ENCODE measurements around the gene TEX101.

Gene TEX101

DNA sequence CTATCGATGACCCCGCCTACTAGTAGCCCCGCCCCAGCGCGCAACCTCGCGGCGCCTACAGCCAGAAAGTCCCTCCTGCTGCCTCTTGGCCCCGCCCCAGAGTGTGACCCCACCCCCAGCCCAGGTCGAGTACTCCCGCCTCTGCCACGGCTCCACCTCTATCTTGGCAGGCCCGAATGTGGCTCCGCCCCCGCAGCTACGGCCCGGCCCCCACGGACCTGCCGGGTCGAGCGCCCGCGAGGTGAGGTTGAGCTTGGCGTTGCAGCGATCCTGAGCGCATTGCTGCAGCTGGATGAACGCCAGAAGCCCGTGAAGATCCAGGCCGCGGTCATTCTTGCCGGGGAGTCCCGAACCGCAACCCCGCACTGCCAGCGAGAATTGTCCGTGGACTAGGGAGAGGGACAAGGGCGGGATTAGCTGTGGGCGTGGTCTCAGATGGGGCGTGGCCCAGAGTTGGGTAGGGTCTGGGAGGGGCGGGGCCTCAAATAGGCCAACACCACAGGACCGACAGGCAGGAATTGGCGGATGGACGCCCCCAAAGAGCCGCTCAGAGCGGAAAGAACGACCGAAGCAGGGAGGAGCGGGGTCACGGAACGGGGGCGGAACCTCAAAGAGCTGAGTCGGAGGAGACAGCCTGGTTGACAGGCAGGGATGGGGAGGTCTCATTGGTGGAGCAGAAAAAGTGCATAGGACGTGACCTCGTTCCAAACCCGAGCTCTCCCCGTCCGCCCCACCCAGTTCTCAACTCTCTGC, 48.9 kb downstream of the TEX101 start:
- TF ChIP-seq EGR1 (IDR thresholded peaks at IDR 0.05) = 0 out of 2 replicates have a peak, but pooled peaks have one; percentile 44
- TF ChIP-seq CEBPB (IDR thresholded peaks at IDR 0.05) = no peak
- TF ChIP-seq, protein P1, sequence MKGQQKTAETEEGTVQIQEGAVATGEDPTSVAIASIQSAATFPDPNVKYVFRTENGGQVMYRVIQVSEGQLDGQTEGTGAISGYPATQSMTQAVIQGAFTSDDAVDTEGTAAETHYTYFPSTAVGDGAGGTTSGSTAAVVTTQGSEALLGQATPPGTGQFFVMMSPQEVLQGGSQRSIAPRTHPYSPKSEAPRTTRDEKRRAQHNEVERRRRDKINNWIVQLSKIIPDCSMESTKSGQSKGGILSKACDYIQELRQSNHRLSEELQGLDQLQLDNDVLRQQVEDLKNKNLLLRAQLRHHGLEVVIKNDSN (IDR thresholded peaks at IDR 0.05) = no peak
- no peak for TF ChIP-seq TAF1 (IDR thresholded peaks at IDR 0.05; ENCODE audit: low read depth)
- peak; percentile 19; the same call in 1 of the 2 replicates for TF ChIP-seq NFIC (IDR thresholded peaks at IDR 0.05)
- 0 out of 2 replicates have a peak, but pooled peaks have one; percentile 13 for TF ChIP-seq ZBTB7A (IDR thresholded peaks at IDR 0.05; ENCODE audit: low read depth)

DNA sequence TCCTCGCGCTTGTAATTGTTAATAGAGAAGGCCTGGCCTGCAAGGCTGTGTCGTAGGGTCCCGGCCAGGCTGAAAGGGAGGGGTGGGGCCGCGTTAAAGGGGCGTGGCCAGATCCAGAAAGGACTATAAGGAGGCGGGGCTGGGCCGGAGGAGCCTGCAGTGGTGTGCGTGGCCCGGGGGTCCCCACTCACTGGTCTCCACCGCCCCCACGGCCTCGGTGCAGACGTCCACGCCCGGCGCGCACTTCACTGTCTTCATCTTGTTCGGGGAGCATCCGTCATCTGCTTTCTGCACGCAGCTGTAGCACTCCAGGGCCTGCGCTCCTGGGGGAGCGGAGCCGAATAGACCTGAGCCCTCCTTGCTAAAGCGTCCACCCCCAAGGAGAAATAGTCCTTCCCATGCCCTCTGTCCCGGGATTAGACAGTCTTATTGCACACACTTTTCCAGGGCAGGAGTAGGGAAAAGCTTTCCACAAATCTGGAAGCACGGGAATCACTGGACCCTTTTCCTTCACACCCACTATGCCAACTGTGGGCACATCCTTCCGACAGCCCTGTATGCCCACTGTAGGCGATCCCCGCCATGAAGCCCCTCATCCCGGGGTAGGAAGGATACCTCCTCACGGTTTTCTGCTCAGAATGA, 49.6 kb downstream of the TEX101 start:
- TF ChIP-seq ZBTB7A (IDR thresholded peaks at IDR 0.05; ENCODE audit: low read depth) (peak; percentile 65; the same call in 1 of the 2 replicates), EP300 (IDR thresholded peaks at IDR 0.05; ENCODE audit: borderline replicate concordance) (no peak), CREB1 (IDR thresholded peaks at IDR 0.05; ENCODE audit: low read depth) (no peak), TAF1 (IDR thresholded peaks at IDR 0.05; ENCODE audit: low read depth) (no peak)
- TF ChIP-seq, protein P2, sequence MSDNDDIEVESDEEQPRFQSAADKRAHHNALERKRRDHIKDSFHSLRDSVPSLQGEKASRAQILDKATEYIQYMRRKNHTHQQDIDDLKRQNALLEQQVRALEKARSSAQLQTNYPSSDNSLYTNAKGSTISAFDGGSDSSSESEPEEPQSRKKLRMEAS (IDR thresholded peaks at IDR 0.05) = no peak

DNA sequence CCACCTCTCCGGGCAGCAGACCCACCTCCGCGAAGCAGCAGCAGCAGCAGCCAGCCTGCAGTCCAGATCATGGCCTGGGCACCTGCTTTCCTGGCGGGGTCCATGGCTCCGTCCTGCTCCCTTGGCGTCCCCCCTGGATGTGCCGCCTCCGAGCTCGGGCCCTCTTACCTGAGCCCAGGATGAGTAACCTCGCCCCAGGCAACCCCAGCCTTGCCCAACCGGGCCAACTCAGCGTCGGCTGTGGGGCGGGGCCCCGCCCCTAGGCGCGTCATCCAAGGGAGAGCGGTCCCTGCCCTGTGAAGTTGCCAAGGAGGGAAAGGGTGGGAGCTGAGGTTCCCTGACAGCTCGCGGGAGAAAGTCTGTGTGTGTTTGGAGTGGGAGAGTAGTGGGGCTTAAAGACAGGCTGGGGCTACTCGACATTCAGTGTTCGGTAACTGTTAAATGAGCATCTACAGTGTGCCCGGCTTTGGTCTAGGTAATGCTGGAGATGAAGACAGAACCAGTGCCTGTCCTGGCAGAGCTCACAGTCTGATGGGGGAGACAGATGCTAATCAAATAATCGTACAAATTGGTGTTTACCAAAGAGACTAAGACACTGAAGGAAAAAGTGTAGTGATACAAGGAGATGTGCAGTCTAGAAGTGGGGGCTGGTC, 50.9 kb downstream of the TEX101 start, which contains the start of gene LYPD3:
Gene LYPD3 (minus strand): TSS at position 141 of the 653 bp plus-strand sequence. CDS start 37 bp downstream, at position 104.
- TF ChIP-seq EGR1 (IDR thresholded peaks at IDR 0.05) (no peak), YY1 (IDR thresholded peaks at IDR 0.05; ENCODE audit: low read depth) (no peak), CEBPB (IDR thresholded peaks at IDR 0.05) (no peak), TEAD4 (IDR thresholded peaks at IDR 0.05) (no peak), EP300 (IDR thresholded peaks at IDR 0.05; ENCODE audit: borderline replicate concordance) (no peak), RAD21 (IDR thresholded peaks at IDR 0.05; ENCODE audit: low read depth) (no peak), ZBTB7A (IDR thresholded peaks at IDR 0.05; ENCODE audit: low read depth) (no peak), TCF12 (IDR thresholded peaks at IDR 0.05; ENCODE audit: low read depth) (no peak), TAF1 (IDR thresholded peaks at IDR 0.05; ENCODE audit: low read depth) (no peak), FOXM1 (IDR thresholded peaks at IDR 0.05; ENCODE audit: borderline replicate concordance, low read depth) (no peak), NFIC (IDR thresholded peaks at IDR 0.05) (no peak), CREB1 (IDR thresholded peaks at IDR 0.05; ENCODE audit: low read depth) (no peak)
- TF ChIP-seq, protein P1 (IDR thresholded peaks at IDR 0.05) = no peak
- TF ChIP-seq, protein P3, sequence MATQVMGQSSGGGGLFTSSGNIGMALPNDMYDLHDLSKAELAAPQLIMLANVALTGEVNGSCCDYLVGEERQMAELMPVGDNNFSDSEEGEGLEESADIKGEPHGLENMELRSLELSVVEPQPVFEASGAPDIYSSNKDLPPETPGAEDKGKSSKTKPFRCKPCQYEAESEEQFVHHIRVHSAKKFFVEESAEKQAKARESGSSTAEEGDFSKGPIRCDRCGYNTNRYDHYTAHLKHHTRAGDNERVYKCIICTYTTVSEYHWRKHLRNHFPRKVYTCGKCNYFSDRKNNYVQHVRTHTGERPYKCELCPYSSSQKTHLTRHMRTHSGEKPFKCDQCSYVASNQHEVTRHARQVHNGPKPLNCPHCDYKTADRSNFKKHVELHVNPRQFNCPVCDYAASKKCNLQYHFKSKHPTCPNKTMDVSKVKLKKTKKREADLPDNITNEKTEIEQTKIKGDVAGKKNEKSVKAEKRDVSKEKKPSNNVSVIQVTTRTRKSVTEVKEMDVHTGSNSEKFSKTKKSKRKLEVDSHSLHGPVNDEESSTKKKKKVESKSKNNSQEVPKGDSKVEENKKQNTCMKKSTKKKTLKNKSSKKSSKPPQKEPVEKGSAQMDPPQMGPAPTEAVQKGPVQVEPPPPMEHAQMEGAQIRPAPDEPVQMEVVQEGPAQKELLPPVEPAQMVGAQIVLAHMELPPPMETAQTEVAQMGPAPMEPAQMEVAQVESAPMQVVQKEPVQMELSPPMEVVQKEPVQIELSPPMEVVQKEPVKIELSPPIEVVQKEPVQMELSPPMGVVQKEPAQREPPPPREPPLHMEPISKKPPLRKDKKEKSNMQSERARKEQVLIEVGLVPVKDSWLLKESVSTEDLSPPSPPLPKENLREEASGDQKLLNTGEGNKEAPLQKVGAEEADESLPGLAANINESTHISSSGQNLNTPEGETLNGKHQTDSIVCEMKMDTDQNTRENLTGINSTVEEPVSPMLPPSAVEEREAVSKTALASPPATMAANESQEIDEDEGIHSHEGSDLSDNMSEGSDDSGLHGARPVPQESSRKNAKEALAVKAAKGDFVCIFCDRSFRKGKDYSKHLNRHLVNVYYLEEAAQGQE (IDR thresholded peaks at IDR 0.05; ENCODE audit: low read depth) = no peak
- TF ChIP-seq, protein P2 (IDR thresholded peaks at IDR 0.05) = no peak

DNA sequence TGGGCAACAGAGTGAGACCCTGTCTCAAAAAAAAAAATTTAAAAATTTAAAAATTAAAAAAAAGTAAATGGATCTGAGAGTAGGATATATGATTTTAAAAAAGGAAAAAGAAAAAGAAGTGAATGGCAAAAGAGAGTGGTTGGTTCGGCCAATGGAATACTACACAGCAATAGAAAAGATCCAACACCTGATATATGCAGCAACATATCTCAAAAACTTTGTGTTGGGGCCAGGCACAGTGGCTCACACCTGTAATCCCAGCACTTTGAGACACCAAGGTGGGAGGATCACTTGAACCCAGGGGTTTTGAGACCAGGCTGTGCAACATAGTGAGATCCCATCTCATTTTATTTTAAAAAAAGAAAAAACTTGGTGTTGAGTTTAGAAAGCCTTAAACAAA, 52.1 kb downstream of the TEX101 start:
- TF ChIP-seq FOXM1 (IDR thresholded peaks at IDR 0.05; ENCODE audit: borderline replicate concordance, low read depth) (no peak), TAF1 (IDR thresholded peaks at IDR 0.05; ENCODE audit: low read depth) (no peak), TCF12 (IDR thresholded peaks at IDR 0.05; ENCODE audit: low read depth) (no peak), ZBTB7A (IDR thresholded peaks at IDR 0.05; ENCODE audit: low read depth) (no peak), EGR1 (IDR thresholded peaks at IDR 0.05) (no peak), TEAD4 (IDR thresholded peaks at IDR 0.05) (no peak), YY1 (IDR thresholded peaks at IDR 0.05; ENCODE audit: low read depth) (no peak), CEBPB (IDR thresholded peaks at IDR 0.05) (no peak), RAD21 (IDR thresholded peaks at IDR 0.05; ENCODE audit: low read depth) (no peak), NFIC (IDR thresholded peaks at IDR 0.05) (no peak), EP300 (IDR thresholded peaks at IDR 0.05; ENCODE audit: borderline replicate concordance) (no peak), CREB1 (IDR thresholded peaks at IDR 0.05; ENCODE audit: low read depth) (no peak)
- TF ChIP-seq, protein P2 (IDR thresholded peaks at IDR 0.05) = no peak
- TF ChIP-seq, protein P3 (IDR thresholded peaks at IDR 0.05; ENCODE audit: low read depth) = no peak
- TF ChIP-seq, protein P1 (IDR thresholded peaks at IDR 0.05) = no peak

All from Ishikawa (cell line).